GM18909 (cell line): ENCODE measurements around the gene RNF183.
"Not testable (repeated sequence)": the region's sequence is repeated elsewhere in the genome, so short reads cannot be mapped to it uniquely, and the experiment has no call there.

ENCODE experiments used
- ATAC-seq: cut with Tn5 transposase; IDR thresholded peaks from one replicate; pipeline ENCODE4 v1.9.1; 2021; ENCODE audit warnings: mild to moderate bottlenecking; ENCODE audit not compliant: unreplicated experiment, poor library complexity

The RNF183 gene

GRCh38 chr9:113278840-113279239 lies 24.3 kb downstream of the RNF183 start:
- no peak for ATAC-seq

GRCh38 chr9:113275157-113276131 lies 27.7 kb downstream of the RNF183 start, which contains the start of the genes CDC26 and PRPF4:
Gene CDC26, minus strand, starts transcription at chr9:113275572. Its CDS starts 3,065 bp downstream, at chr9:113272507.
Gene PRPF4, plus strand, starts transcription at chr9:113275658. Its CDS starts 86 bp downstream, at chr9:113275744.
- peak; percentile 99 for ATAC-seq

GRCh38 chr9:113274474-113275156 lies 28.6 kb downstream of the RNF183 start:
- ATAC-seq = no peak

- ATAC-seq = no peak
These were observed 33.3 kb downstream of the RNF183 start for GRCh38 chr9:113269871-113270270.

- ATAC-seq = no peak
These were observed 33.8 kb downstream of the RNF183 start for GRCh38 chr9:113269355-113269754.

- ATAC-seq = no peak
These were observed 35.1 kb downstream of the RNF183 start for GRCh38 chr9:113267911-113268566.

GRCh38 chr9:113266174-113266573 lies 37.0 kb downstream of the RNF183 start:
- no peak for ATAC-seq

GRCh38 chr9:113261917-113262671 lies 41.1 kb downstream of the RNF183 start:
- no peak for ATAC-seq

- no peak for ATAC-seq
These were observed 44.9 kb downstream of the RNF183 start for GRCh38 chr9:113258282-113258681.

- no peak for ATAC-seq
These were observed 45.3 kb downstream of the RNF183 start for GRCh38 chr9:113257863-113258262.

- ATAC-seq = no peak
These were observed 47.7 kb downstream of the RNF183 start for GRCh38 chr9:113255438-113255837.

GRCh38 chr9:113254991-113255390 lies 48.2 kb downstream of the RNF183 start:
- ATAC-seq = no peak

- ATAC-seq = no peak
These were observed 52.4 kb downstream of the RNF183 start for GRCh38 chr9:113250807-113251206.

GRCh38 chr9:113249661-113250060 lies 53.5 kb downstream of the RNF183 start:
- not testable (repeated sequence) for ATAC-seq

GRCh38 chr9:113247640-113248039 lies 55.5 kb downstream of the RNF183 start:
- no peak for ATAC-seq
